Transverse colon (tissue), 4 donors: Measurements from ENCODE around the gene TMEM178B. TPM values are rescaled to one million over a fixed set of nuclear protein-coding genes. Genes with fewer than 3 reads are reported as not detected.
A peak's percentile ranks its signal among the peaks of the same experiment; 100 is the strongest.

Experiments used
- DNase-seq: peaks from one replicate; pipeline ENCODE4 v3.0.0-alpha.2; 2019
- H3K27ac ChIP-seq, 4 donors: fragments of 200-600 bp; sonication (generic); 2 replicates each; pipeline ENCODE4 v1.5.1; 2016 to 2018; ENCODE audit warnings: inconsistent platforms in 4 of 4
- H3K27me3 ChIP-seq: fragments of 200-600 bp; sonication (generic); 2 replicates; pipeline ENCODE4 v1.5.1; 2017; ENCODE audit warnings: inconsistent platforms
- H3K36me3 ChIP-seq, 4 donors: fragments of 200-600 bp; sonication (generic); 2 replicates each; pipeline ENCODE4 v1.5.1; 2017 to 2019; ENCODE audit warnings: inconsistent platforms in 4 of 4
- H3K4me1 ChIP-seq, 4 donors: fragments of 200-600 bp; sonication (generic); 2 replicates each; pipeline ENCODE4 v1.5.1; 2017 to 2020; ENCODE audit warnings: inconsistent platforms in 4 of 4
- H3K4me3 ChIP-seq, 4 donors: fragments of 200-600 bp; sonication (generic); 1 replicate in 1 of 4; 2 replicates in 3 of 4; pipeline versions ENCODE4 v1.5.1 to v1.6.1; 2017 to 2019; ENCODE audit warnings: inconsistent platforms in 4 of 4
- H3K9me3 ChIP-seq, 2 donors: fragments of 200-600 bp; sonication (generic); 2 replicates each; pipeline ENCODE4 v1.5.1; 2017 to 2019; ENCODE audit warnings: inconsistent platforms in 2 of 2
- EP300 ChIP-seq: sonication (generic); formaldehyde crosslinking; IDR thresholded peaks from one replicate; pipeline ENCODE4 v1.6.1; 2017; ENCODE audit warnings: antibody characterized with exemption, low read depth
- POLR2A ChIP-seq: fragments of 450-650 bp; IDR thresholded peaks from one replicate; pipeline ENCODE4 v1.6.1; 2016; ENCODE audit warnings: antibody characterized with exemption, mild to moderate bottlenecking, moderate library complexity
- POLR2AphosphoS5 ChIP-seq, 3 donors: sonication (generic); formaldehyde crosslinking; IDR thresholded peaks; one replicate each; pipeline ENCODE4 v1.6.1; 2016; ENCODE audit warnings: antibody characterized with exemption in 3 of 3
- WGBS, 2 donors: methylation state at CpG; one replicate each; pipeline ENCODE4 v1.1.5; 2018; ENCODE audit warnings: low coverage in 1 of 2; 5-methylcytosine and 5-hydroxymethylcytosine counted together
- in situ Hi-C, 4 donors: fragments of 200-750 bp; cut with MboI; loops; one replicate each; pipeline versions ENCODE4 v1.15.0 to v1.15.1; 2017; ENCODE audit warnings: low sequenced_read_pairs in 3 of 4, low pct_ligation_motif_present in 1 of 4, low pct_unique_long_range_greater_than_20kb in 1 of 4
- intact Hi-C: fragments of 100-400 bp; cut with DNase I; formaldehyde crosslinking; loops from one replicate; pipeline ENCODE4 v1.15.1; 2023; ENCODE audit warnings: low total_unique reads
- total RNA-seq, 4 donors: library from RNA; depleted of rRNA; stranded (reverse); fragments of >200 nt; gene quantifications; one replicate each; pipeline ENCODE4 v1.1.0, GENCODE V29; 2016
- TF ChIP-seq, protein P1 (sequence below), 5 experiments: fragments of 200-600 bp in 3 of 5; fragments of 450-650 bp in 2 of 5; sonication (generic) in 3 of 5; IDR thresholded peaks; 1 replicate in 2 of 5; 2 replicates in 3 of 5; pipeline ENCODE4 v1.5.1; 2016 to 2017; ENCODE audit warnings: antibody characterized with exemption in 5 of 5, inconsistent platforms in 3 of 5, mild to moderate bottlenecking in 2 of 5, moderate library complexity in 1 of 5

TMEM178B gene
- total RNA-seq, 4 donors from 2014 or later: 0.32 to 0.82 (median 0.39) TPM

DNA sequence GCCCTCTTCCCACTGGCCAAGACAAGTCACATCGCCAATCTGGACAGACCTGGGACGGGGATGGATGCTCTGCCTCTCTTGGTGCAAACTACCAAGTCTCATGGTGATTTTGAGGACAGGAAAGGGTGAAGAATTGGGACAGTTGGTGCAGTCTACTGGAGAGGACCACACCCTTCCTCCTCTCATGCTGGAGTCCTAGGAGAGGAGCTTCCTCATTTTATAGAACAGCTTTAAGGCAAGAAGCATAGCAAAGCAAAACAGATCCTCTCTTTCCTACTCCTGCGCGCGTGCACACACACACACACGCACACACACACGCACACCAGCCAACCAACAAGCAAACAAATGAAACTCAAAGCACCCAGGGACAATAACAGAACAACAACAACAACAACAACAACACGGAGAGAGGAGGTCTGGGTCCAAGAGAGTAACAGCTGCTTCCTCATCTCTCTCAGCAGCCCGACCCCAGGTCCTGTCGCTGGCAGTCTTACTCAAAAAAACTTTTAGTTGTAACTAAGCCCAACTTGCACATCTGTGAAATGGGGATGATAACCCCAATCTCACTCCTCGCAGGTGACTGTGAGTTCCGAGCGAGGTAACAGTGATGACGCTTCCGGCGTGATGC lies 83.4 kb downstream of the TMEM178B start:
- 82 to 100% methylated on average over 2 to 16 of the region's 16 CpGs for WGBS, 2 donors
- in situ Hi-C loops: no loop called here
- intact Hi-C loops: no loop called here
- TF ChIP-seq POLR2A (no peak), EP300 (no peak), POLR2AphosphoS5 (IDR thresholded peaks at IDR 0.05) (no peak)
- TF ChIP-seq, protein P1, sequence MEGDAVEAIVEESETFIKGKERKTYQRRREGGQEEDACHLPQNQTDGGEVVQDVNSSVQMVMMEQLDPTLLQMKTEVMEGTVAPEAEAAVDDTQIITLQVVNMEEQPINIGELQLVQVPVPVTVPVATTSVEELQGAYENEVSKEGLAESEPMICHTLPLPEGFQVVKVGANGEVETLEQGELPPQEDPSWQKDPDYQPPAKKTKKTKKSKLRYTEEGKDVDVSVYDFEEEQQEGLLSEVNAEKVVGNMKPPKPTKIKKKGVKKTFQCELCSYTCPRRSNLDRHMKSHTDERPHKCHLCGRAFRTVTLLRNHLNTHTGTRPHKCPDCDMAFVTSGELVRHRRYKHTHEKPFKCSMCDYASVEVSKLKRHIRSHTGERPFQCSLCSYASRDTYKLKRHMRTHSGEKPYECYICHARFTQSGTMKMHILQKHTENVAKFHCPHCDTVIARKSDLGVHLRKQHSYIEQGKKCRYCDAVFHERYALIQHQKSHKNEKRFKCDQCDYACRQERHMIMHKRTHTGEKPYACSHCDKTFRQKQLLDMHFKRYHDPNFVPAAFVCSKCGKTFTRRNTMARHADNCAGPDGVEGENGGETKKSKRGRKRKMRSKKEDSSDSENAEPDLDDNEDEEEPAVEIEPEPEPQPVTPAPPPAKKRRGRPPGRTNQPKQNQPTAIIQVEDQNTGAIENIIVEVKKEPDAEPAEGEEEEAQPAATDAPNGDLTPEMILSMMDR (IDR thresholded peaks at IDR 0.05): no peak
- Histone ChIP-seq H3K4me1 (no peaks in the 10 kb centered on the region), H3K4me3 (no peak overlapping the region), H3K27me3 (no peaks in the 10 kb centered on the region), H3K27ac (no peak overlapping the region), H3K36me3 (no peaks in the 10 kb centered on the region), H3K9me3 (no peaks in the 10 kb centered on the region)
- no peak for DNase-seq

DNA sequence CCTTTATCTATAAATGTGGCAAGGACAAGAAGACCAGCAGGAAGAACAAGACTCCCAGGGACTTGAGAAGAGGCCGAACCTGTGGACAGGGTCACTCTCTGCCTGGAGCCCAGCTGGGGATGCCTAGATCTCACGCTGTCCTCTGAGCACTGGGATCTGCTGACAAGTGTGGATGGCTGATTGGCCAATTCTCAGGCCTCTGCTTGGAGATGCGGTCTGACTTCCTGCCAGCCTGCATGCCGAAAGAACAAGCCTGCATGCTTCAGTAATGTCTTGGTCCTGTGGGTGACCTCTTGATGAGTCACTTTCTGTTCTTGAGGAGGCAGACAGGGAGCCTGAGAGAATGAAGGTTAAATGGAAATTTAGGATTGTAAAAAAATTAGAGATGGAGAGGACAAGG lies 84.7 kb downstream of the TMEM178B start:
- Histone ChIP-seq H3K4me1 (no peaks in the 10 kb centered on the region), H3K36me3 (no peaks in the 10 kb centered on the region), H3K27me3 (no peaks in the 10 kb centered on the region), H3K9me3 (no peaks in the 10 kb centered on the region), H3K4me3 (no peak overlapping the region), H3K27ac (no peak overlapping the region)
- intact Hi-C loops: no loop called here
- WGBS, 2 donors: 38 to 55% methylated on average over 2 to 4 of the region's 4 CpGs
- DNase-seq: peak; percentile 21
- no peak for TF ChIP-seq POLR2A
- no peak for TF ChIP-seq EP300
- TF ChIP-seq, protein P1 (IDR thresholded peaks at IDR 0.05): no peak
- TF ChIP-seq POLR2AphosphoS5 (IDR thresholded peaks at IDR 0.05): no peak
- in situ Hi-C loops: no loop called here

DNA sequence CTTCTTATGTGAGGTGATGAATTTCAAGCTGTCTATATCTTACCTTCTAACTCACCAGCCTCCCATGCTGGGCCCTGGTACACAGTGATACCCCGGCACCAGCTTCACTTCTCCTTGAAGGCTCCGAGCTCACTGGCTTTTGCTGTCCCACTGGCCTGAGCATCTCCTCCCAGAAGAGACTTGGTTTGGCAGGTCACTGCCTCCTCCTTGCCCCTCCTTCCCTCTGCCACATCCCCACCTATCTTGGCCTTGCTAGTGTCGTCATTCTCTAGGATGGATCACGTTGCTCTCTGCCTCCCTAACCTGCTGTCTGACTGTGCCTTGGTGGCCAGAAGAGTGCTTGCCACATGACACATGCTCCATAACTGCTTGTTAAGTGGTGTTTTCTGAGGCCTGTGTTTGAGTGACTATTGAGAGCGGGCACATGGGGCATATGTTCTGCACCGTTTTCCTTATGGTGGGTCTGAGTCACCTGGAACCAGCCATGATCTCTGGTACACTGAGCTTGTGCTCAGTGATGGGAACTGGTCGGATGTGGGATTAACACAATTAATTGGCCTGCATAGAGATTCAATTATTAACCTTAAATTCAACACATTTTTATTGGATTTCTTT lies 86.5 kb downstream of the TMEM178B start:
- no peak overlapping the region for H3K4me3 ChIP-seq
- no peaks in the 10 kb centered on the region for H3K4me1 ChIP-seq
- TF ChIP-seq, protein P1 (IDR thresholded peaks at IDR 0.05): no peak
- no peaks in the 10 kb centered on the region for H3K27me3 ChIP-seq
- H3K36me3 ChIP-seq: no peaks in the 10 kb centered on the region
- no peak overlapping the region for H3K27ac ChIP-seq
- in situ Hi-C loops (no loop called here), intact Hi-C loops (no loop called here)
- no peaks in the 10 kb centered on the region for H3K9me3 ChIP-seq
- WGBS, 2 donors: 87 to 89% methylated on average over 2 to 7 of the region's 7 CpGs
- DNase-seq: no peak

DNA sequence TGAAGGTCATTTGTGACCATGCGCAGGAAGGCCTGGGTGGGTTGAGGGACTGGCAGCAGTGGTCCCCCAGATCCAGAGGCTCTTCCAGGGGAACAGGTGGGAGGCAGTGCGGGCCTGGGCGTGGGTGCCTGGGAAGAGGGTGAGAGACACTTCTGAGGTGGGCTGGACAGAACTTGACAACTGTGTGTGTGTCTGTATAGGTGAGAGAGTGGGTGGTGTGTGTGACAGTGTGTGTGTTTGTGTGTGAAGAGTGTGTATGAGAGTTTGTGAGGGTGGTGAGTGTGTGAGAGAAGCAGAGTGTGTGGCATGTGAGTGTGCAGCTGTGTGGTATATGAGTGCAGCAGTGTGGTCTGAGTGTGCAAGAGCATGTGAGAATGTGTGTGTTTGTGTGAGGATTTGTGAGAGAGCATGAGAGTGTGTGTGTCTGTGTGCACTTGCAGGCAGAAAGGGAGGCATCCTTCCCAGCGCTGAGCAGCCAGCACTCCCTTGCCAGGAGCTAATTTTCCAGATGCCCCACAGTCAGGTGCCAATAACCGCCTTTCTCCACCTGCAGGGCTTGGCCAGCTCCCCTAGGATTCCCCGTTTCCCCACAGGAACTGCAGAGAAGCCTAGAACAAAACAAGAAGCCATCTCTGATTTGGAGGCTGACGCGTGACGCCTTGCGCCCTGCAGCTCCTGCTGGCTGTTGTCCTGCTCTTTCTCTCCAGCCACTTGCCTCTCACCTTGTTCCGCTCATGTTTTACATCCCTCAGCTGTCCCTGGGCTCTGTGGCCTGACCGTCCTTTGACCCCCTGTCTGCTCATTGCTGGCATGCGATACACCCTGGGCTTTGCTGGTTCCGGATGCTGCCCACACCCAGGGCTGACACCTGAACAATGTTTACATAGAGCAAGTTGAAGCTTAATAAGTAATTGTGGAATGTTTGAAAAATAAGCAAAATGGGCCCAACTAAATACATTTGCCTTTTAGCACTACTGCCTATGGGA lies 88.0 kb downstream of the TMEM178B start:
- Histone ChIP-seq H3K9me3 (no peaks in the 10 kb centered on the region), H3K36me3 (no peaks in the 10 kb centered on the region), H3K4me1 (no peaks in the 10 kb centered on the region), H3K27ac (no peak overlapping the region), H3K4me3 (no peak overlapping the region), H3K27me3 (no peaks in the 10 kb centered on the region)
- intact Hi-C loops: no loop called here
- in situ Hi-C loops: no loop called here
- TF ChIP-seq EP300: no peak
- TF ChIP-seq, protein P1 (IDR thresholded peaks at IDR 0.05): no peak
- no peak for TF ChIP-seq POLR2A
- TF ChIP-seq POLR2AphosphoS5 (IDR thresholded peaks at IDR 0.05): no peak
- no peak for DNase-seq
- WGBS, 2 donors: 75% methylated on average over 6 to 14 of the region's 14 CpGs
